ENCODE data around the gene NAA35. TPM values are rescaled to one million over a fixed set of nuclear protein-coding genes. Genes with fewer than 3 reads are reported as not detected.

NAA35 gene
- total RNA-seq, 1 experiment from 2014 or later: 33.6 TPM

DNA sequence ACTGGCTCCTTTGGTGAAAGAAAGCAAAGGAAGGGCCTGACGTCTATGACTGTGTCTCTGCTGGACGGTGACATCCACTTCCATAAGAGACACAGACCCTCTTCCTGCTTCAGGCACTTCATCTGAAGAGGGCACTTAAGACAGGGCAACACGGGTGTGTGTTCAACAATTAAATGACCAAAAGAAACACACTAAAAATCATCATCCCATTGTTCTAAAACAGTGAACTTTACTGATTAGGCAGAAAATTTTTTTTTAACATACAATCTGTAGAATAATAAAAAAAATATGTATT is 99.9 kb downstream of the NAA35 start:
- no peaks in the 10 kb centered on the region for H3K9me3 ChIP-seq (ENCODE audit: insufficient read depth, low read depth)
- 0 out of 2 replicates have a peak, but pooled peaks cover 3% of the 10 kb centered on the region for H4K20me1 ChIP-seq (ENCODE audit: insufficient read depth)
- DNase-seq: no peak
- H3K4me3 ChIP-seq: no peak overlapping the region
- no peak overlapping the region for H3K4me2 ChIP-seq
- no peaks in the 10 kb centered on the region for H3K27me3 ChIP-seq (ENCODE audit: insufficient read depth, low read depth)
- CTCF ChIA-PET: no interaction called here
- H3K9me2 ChIP-seq (ENCODE audit: insufficient read depth): no peaks in the 10 kb centered on the region
- peaks cover 4% of the 10 kb centered on the region; the same call in 1 of the 2 replicates for H3K36me3 ChIP-seq (ENCODE audit: low read depth)
- POLR2A ChIA-PET (ENCODE audit: unreplicated experiment): no interaction called here
- no peak overlapping the region for H3K27ac ChIP-seq
- H3K79me2 ChIP-seq (ENCODE audit: low read depth): no peaks in the 10 kb centered on the region
- no peaks in the 10 kb centered on the region for H3F3A ChIP-seq (ENCODE audit: insufficient read depth, low read depth)
- no peaks in the 10 kb centered on the region for H3K4me1 ChIP-seq (replicated peaks; ENCODE audit: insufficient read depth)
- H2AFZ ChIP-seq: no peak overlapping the region
- TF ChIP-seq, protein P1, sequence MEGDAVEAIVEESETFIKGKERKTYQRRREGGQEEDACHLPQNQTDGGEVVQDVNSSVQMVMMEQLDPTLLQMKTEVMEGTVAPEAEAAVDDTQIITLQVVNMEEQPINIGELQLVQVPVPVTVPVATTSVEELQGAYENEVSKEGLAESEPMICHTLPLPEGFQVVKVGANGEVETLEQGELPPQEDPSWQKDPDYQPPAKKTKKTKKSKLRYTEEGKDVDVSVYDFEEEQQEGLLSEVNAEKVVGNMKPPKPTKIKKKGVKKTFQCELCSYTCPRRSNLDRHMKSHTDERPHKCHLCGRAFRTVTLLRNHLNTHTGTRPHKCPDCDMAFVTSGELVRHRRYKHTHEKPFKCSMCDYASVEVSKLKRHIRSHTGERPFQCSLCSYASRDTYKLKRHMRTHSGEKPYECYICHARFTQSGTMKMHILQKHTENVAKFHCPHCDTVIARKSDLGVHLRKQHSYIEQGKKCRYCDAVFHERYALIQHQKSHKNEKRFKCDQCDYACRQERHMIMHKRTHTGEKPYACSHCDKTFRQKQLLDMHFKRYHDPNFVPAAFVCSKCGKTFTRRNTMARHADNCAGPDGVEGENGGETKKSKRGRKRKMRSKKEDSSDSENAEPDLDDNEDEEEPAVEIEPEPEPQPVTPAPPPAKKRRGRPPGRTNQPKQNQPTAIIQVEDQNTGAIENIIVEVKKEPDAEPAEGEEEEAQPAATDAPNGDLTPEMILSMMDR (conservative IDR thresholded peaks at IDR 0.05): no peak
- no peak for TF ChIP-seq EZH2 (IDR thresholded peaks at IDR 0.05; ENCODE audit: low read depth)
- intact Hi-C loops (cut with micrococcal nuclease; ENCODE audit: unreplicated experiment): no loop called here
- no TSS peak for BruUV-seq (replicated peaks)

DNA sequence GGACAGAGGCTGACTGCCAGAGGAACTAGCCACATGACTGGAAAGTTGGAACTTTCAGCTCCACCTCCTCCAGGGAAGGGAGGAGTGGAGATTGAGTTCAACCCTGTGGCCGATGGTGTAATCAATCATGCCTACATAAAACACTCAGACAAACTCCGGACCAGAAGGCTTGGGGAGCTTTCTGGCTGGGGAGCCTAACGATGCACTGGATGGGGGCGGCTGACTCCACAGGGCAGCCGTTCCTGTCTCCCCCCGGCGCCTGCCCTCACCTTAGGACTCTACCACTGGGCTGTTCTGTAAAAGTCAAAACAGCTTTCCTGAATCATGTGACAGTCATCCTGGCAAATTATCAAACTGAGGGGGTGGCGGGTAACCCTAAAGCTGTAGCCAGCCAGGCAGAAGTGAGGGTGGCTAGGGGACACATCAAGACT is 100.4 kb downstream of the NAA35 start:
- Histone ChIP-seq H3K4me2 (no peak overlapping the region), H3K36me3 (ENCODE audit: low read depth) (peaks cover 4% of the 10 kb centered on the region; the same call in 1 of the 2 replicates), H3K9me2 (ENCODE audit: insufficient read depth) (no peaks in the 10 kb centered on the region), H3K4me1 (replicated peaks; ENCODE audit: insufficient read depth) (no peaks in the 10 kb centered on the region), H3K4me3 (no peak overlapping the region), H3K79me2 (ENCODE audit: low read depth) (no peaks in the 10 kb centered on the region), H3K27ac (no peak overlapping the region), H3F3A (ENCODE audit: insufficient read depth, low read depth) (no peaks in the 10 kb centered on the region), H4K20me1 (ENCODE audit: insufficient read depth) (0 out of 2 replicates have a peak, but pooled peaks cover 3% of the 10 kb centered on the region), H3K27me3 (ENCODE audit: insufficient read depth, low read depth) (no peaks in the 10 kb centered on the region), H3K9me3 (ENCODE audit: insufficient read depth, low read depth) (no peaks in the 10 kb centered on the region), H2AFZ (no peak overlapping the region)
- POLR2A ChIA-PET (ENCODE audit: unreplicated experiment): no interaction called here
- DNase-seq: no peak
- BruUV-seq (replicated peaks): no TSS peak
- intact Hi-C loops (cut with micrococcal nuclease; ENCODE audit: unreplicated experiment): no loop called here
- no peak for TF ChIP-seq EZH2 (IDR thresholded peaks at IDR 0.05; ENCODE audit: low read depth)
- CTCF ChIA-PET: no interaction called here

DNA sequence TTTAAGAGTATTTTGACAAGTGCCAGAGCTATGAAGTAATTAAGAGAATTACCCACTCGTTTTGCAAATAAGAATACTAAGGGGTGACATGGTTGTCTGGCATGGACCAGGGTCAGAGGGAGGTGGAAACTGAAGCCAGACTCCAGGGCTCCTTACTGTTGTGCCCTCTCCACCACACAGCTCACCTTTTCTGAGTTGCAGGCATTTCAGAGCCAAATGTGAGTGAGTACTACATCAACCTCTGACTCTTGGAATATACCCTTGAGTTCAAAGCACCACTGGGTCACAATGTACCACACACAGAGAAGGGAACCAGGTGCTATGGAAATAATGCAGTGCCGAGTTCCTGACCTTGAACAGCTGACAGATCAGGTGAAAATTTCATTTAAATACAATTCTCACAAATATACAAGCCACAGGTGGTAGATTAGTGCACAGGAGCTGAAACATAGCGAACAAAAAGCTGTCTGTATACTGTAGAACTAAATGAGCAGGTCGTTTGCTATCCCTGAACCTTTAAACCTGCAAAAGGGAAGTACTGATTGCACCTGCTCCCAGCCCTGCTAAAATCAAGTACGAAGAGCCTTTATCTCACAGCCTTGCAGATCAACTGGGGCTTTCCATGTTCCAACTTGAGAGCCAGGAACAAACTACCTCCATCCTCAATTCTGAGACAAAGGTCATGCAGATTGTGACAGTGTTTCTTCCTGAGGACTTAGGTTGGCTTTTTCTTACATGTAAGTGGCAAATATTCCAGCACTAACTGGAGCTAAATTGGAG is 101.4 kb downstream of the NAA35 start:
- Histone ChIP-seq H3K9me2 (ENCODE audit: insufficient read depth) (no peaks in the 10 kb centered on the region), H3K36me3 (ENCODE audit: low read depth) (peaks cover 4% of the 10 kb centered on the region; the same call in 1 of the 2 replicates), H3K27me3 (ENCODE audit: insufficient read depth, low read depth) (no peaks in the 10 kb centered on the region), H3F3A (ENCODE audit: insufficient read depth, low read depth) (no peaks in the 10 kb centered on the region), H3K79me2 (ENCODE audit: low read depth) (no peaks in the 10 kb centered on the region), H3K9me3 (ENCODE audit: insufficient read depth, low read depth) (no peaks in the 10 kb centered on the region), H3K4me1 (replicated peaks; ENCODE audit: insufficient read depth) (no peaks in the 10 kb centered on the region), H2AFZ (no peak overlapping the region), H3K4me2 (no peak overlapping the region), H3K4me3 (no peak overlapping the region), H4K20me1 (ENCODE audit: insufficient read depth) (no peaks in the 10 kb centered on the region), H3K27ac (no peak overlapping the region)
- intact Hi-C loops (cut with micrococcal nuclease; ENCODE audit: unreplicated experiment): no loop called here
- BruUV-seq (replicated peaks): no TSS peak
- DNase-seq: no peak
- TF ChIP-seq, protein P1 (conservative IDR thresholded peaks at IDR 0.05): no peak
- no peak for TF ChIP-seq EZH2 (IDR thresholded peaks at IDR 0.05; ENCODE audit: low read depth)
- CTCF ChIA-PET: no interaction called here
- POLR2A ChIA-PET (ENCODE audit: unreplicated experiment): no interaction called here

DNA sequence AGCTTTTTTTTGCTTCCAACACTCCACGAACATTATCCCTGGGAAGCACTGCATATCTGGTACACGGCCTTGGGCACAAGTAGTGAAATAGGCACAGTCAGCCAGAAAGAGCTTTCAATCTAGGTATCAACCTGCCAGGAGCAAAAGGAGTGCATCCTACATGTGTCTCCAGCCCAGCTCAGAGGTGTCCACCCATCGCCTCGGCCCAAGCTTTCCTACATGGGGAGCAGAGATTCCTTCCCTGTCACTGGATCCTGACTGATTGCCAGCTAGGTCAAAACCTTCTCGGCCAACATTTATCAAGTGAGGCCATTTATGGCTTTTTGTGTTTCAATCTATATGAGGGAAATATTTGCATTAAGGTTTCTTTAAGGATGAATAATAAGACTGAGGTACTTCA is 102.6 kb downstream of the NAA35 start:
- Histone ChIP-seq H3K36me3 (ENCODE audit: low read depth) (no peaks in the 10 kb centered on the region; the same call in 1 of the 2 replicates), H3K4me2 (no peak overlapping the region), H3F3A (ENCODE audit: insufficient read depth, low read depth) (no peaks in the 10 kb centered on the region), H3K4me1 (replicated peaks; ENCODE audit: insufficient read depth) (no peaks in the 10 kb centered on the region), H3K9me3 (ENCODE audit: insufficient read depth, low read depth) (no peaks in the 10 kb centered on the region), H3K9me2 (ENCODE audit: insufficient read depth) (no peaks in the 10 kb centered on the region), H3K27ac (no peak overlapping the region), H3K27me3 (ENCODE audit: insufficient read depth, low read depth) (no peaks in the 10 kb centered on the region), H3K79me2 (ENCODE audit: low read depth) (no peaks in the 10 kb centered on the region), H2AFZ (no peak overlapping the region), H3K4me3 (no peak overlapping the region), H4K20me1 (ENCODE audit: insufficient read depth) (no peaks in the 10 kb centered on the region)
- BruUV-seq (replicated peaks): no TSS peak
- no peak for DNase-seq
- intact Hi-C loops (cut with micrococcal nuclease; ENCODE audit: unreplicated experiment): no loop called here
- CTCF ChIA-PET: no interaction called here
- POLR2A ChIA-PET (ENCODE audit: unreplicated experiment): no interaction called here
- no peak for TF ChIP-seq EZH2 (IDR thresholded peaks at IDR 0.05; ENCODE audit: low read depth)
- TF ChIP-seq, protein P1 (conservative IDR thresholded peaks at IDR 0.05): no peak
